GM23248 (cell line): Measurements from ENCODE around the gene RALGPS1. TPM values are rescaled to one million over a fixed set of nuclear protein-coding genes. Genes with fewer than 3 reads are reported as not detected.

Experiments
- DNase-seq: peaks from one replicate; pipeline ENCODE4 v3.0.0-alpha.2; 2015
- H2AFZ ChIP-seq: fragments of 200-600 bp; sonication (generic); 2 replicates; pipeline ENCODE4 v1.6.1; 2016; ENCODE audit warnings: antibody characterized with exemption
- H3F3A ChIP-seq: fragments of 200-600 bp; sonication (generic); 2 replicates; pipeline ENCODE4 v1.6.1; 2016; ENCODE audit warnings: mild to moderate bottlenecking, antibody characterized with exemption, mixed run types; ENCODE audit not compliant: insufficient read depth
- H3K27ac ChIP-seq: fragments of 200-600 bp; sonication (generic); 2 replicates; pipeline ENCODE4 v1.5.1; 2016; ENCODE audit warnings: mild to moderate bottlenecking
- H3K27me3 ChIP-seq: fragments of 200-600 bp; sonication (generic); replicated peaks from 2 replicates; pipeline ENCODE4 v1.6.1; 2016; ENCODE audit warnings: mild to moderate bottlenecking; ENCODE audit not compliant: insufficient read depth
- H3K36me3 ChIP-seq: fragments of 200-600 bp; sonication (generic); 2 replicates; pipeline ENCODE4 v1.6.1; 2016; ENCODE audit warnings: low read depth, mild to moderate bottlenecking
- H3K4me1 ChIP-seq: fragments of 200-600 bp; sonication (generic); 2 replicates; pipeline ENCODE4 v1.6.1; 2016; ENCODE audit warnings: mild to moderate bottlenecking; ENCODE audit not compliant: insufficient read depth
- H3K4me2 ChIP-seq: fragments of 200-600 bp; sonication (generic); one replicate; pipeline ENCODE4 v1.6.1; 2016; ENCODE audit warnings: mild to moderate bottlenecking; ENCODE audit not compliant: unreplicated experiment
- H3K4me3 ChIP-seq: fragments of 200-600 bp; sonication (generic); 2 replicates; pipeline ENCODE4 v1.5.1; 2016; ENCODE audit warnings: mild to moderate bottlenecking
- H3K79me2 ChIP-seq: fragments of 200-600 bp; sonication (generic); 2 replicates; pipeline ENCODE4 v1.6.1; 2016; ENCODE audit warnings: mild to moderate bottlenecking; ENCODE audit not compliant: insufficient read depth
- H3K9ac ChIP-seq: fragments of 200-600 bp; sonication (generic); 2 replicates; pipeline ENCODE4 v1.6.1; 2016; ENCODE audit warnings: mild to moderate bottlenecking
- H3K9me2 ChIP-seq: fragments of 200-600 bp; sonication (generic); 2 replicates; pipeline ENCODE4 v1.6.1; 2016; ENCODE audit warnings: mixed run types, mild to moderate bottlenecking, moderate library complexity; ENCODE audit not compliant: insufficient read depth
- H3K9me3 ChIP-seq: fragments of 200-600 bp; sonication (generic); one replicate; pipeline ENCODE4 v1.6.1; 2017; ENCODE audit warnings: low read depth
- H4K20me1 ChIP-seq: fragments of 200-600 bp; sonication (generic); 2 replicates; pipeline ENCODE4 v1.6.0; 2016; ENCODE audit not compliant: insufficient read depth
- EZH2 ChIP-seq: fragments of 200-600 bp; sonication (generic); IDR thresholded peaks from 2 replicates; pipeline ENCODE4 v1.6.1; 2018; ENCODE audit warnings: antibody characterized with exemption, mild to moderate bottlenecking; ENCODE audit not compliant: insufficient read depth, poor library complexity, severe bottlenecking
- EZH2phosphoT487 ChIP-seq: fragments of 200-600 bp; sonication (generic); IDR thresholded peaks from 2 replicates; pipeline ENCODE4 v1.6.1; 2018; ENCODE audit warnings: antibody characterized with exemption, moderate library complexity, mild to moderate bottlenecking, low read depth; ENCODE audit not compliant: insufficient read depth
- WGBS, 2 experiments: methylation state at CpG; one replicate each; pipeline ENCODE4 v1.1.6; 2015 to 2017; ENCODE audit warnings: low lambda C conversion rate in 2 of 2, low coverage in 1 of 2; ENCODE audit errors: missing lambda C conversion rate in 2 of 2; 5-methylcytosine and 5-hydroxymethylcytosine counted together
- in situ Hi-C: fragments of 300-500 bp; cut with MboI; formaldehyde crosslinking; loops from 2 replicates; pipeline ENCODE4 v1.15.0; 2020
- polyA plus RNA-seq: library from polyadenylated mRNA; unstranded; fragments of >200 nt; fragmentation: Nextera tagmentation; extraction: Ambion mirVana; gene quantifications from 2 replicates; pipeline ENCODE4 v1.2.1, GENCODE V29; 2016
- total RNA-seq: library from RNA; depleted of rRNA; stranded (reverse); fragments of >200 nt; shearing (Covaris generic); gene quantifications from 2 replicates; pipeline ENCODE4 v1.2.3, GENCODE V29; 2014

The RALGPS1 gene
- total and polyA plus RNA-seq, 2 experiments from 2014 or later = 0.54 to 1.8 TPM

DNA sequence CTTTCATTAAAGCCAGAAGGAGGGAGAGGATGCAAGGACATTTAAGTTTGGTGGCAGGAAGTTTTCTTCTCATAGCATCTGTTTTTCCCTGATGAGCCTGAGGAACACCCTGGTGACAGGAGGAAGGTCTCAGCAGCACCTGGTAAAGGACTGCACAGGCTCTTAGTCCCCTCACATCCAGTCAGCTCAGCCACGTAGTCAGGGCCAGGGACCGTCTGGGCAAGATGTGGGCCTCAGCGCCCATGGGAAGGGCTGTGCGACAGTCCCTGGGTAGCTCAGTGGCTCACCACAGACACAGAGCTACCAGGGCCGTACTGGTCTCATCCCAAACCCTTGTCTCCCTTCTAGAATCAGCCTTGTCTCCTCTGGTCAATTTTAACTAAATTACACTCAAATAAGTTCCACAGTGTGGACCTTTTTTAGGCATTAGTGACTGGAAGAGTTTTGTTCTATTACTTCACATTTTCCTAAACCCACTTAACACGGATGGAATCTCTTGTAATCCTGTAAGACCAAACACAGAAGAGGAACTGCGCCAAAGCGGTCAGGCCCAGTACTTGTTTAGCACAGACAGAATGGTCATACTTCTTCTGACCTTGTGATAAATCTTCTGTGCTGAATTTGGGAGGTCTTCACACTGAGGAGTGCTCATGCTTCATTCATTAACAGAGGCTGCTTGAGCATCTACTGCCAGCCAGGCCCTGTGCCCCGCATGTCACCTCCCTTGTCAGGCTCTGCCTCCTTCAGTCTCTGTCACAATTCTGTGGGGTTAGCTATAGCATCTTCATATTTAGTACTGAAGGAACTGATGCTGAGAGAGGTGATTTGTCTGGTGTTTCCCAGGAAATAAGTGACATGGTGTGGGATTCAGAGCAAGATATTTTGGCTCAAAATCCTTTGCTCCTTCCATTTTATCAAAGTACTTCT, 116.5 kb downstream of the RALGPS1 start:
- H3K9ac ChIP-seq = no peak overlapping the region
- no peak overlapping the region for H2AFZ ChIP-seq
- H3K9me2 ChIP-seq = no peaks in the 10 kb centered on the region
- H3K4me1 ChIP-seq = 0 out of 2 replicates have a peak, but pooled peaks cover 8% of the 10 kb centered on the region
- DNase-seq = no peak
- H3K27me3 ChIP-seq = no peaks in the 10 kb centered on the region
- TF ChIP-seq EZH2 (no peak), EZH2phosphoT487 (no peak)
- in situ Hi-C loops = no loop called here
- no peaks in the 10 kb centered on the region for H3K9me3 ChIP-seq
- 84 to 88% methylated on average over 9 of the region's 9 CpGs for WGBS, 2 experiments
- no peaks in the 10 kb centered on the region for H3F3A ChIP-seq
- no peak overlapping the region for H3K4me3 ChIP-seq
- H3K79me2 ChIP-seq = no peaks in the 10 kb centered on the region
- H3K4me2 ChIP-seq = no peak overlapping the region
- H3K36me3 ChIP-seq = no peaks in the 10 kb centered on the region
- no peak overlapping the region for H3K27ac ChIP-seq
- H4K20me1 ChIP-seq = no peaks in the 10 kb centered on the region

- Histone ChIP-seq H4K20me1 (no peaks in the 10 kb centered on the region), H3K4me3 (no peak overlapping the region), H3K4me1 (0 out of 2 replicates have a peak, but pooled peaks cover 11% of the 10 kb centered on the region), H3K27ac (no peak overlapping the region), H2AFZ (no peak overlapping the region), H3K9me2 (no peaks in the 10 kb centered on the region), H3K79me2 (no peaks in the 10 kb centered on the region), H3K27me3 (no peaks in the 10 kb centered on the region), H3K9ac (no peak overlapping the region), H3K36me3 (no peaks in the 10 kb centered on the region), H3K4me2 (no peak overlapping the region), H3K9me3 (no peaks in the 10 kb centered on the region), H3F3A (no peaks in the 10 kb centered on the region)
- in situ Hi-C loops = no loop called here
- no peak for DNase-seq
- no peak for TF ChIP-seq EZH2phosphoT487
- no peak for TF ChIP-seq EZH2
- WGBS, 2 experiments = 71 to 74% methylated on average over 4 of the region's 4 CpGs
These were observed 117.7 kb downstream of the RALGPS1 start for GRCh38 chr9:127032256-127032655.

- Histone ChIP-seq H3K79me2 (no peaks in the 10 kb centered on the region), H3K9me3 (no peaks in the 10 kb centered on the region), H3K9ac (no peak overlapping the region), H2AFZ (no peak overlapping the region), H3K4me2 (no peak overlapping the region), H3K36me3 (no peaks in the 10 kb centered on the region), H3K4me1 (0 out of 2 replicates have a peak, but pooled peaks cover 11% of the 10 kb centered on the region), H3K27ac (no peak overlapping the region), H3F3A (no peaks in the 10 kb centered on the region), H3K27me3 (no peaks in the 10 kb centered on the region), H4K20me1 (no peaks in the 10 kb centered on the region), H3K4me3 (no peak overlapping the region), H3K9me2 (no peaks in the 10 kb centered on the region)
- WGBS, 2 experiments = 83 to 88% methylated on average over 3 of the region's 3 CpGs
- TF ChIP-seq EZH2 (no peak), EZH2phosphoT487 (no peak)
- in situ Hi-C loops = no loop called here
- no peak for DNase-seq
These were observed 118.5 kb downstream of the RALGPS1 start for GRCh38 chr9:127033061-127033460.

GRCh38 chr9:127033789-127034188, 119.2 kb downstream of the RALGPS1 start:
- H3K9ac ChIP-seq = no peak overlapping the region
- DNase-seq = peak; percentile 57
- H3K4me3 ChIP-seq = no peak overlapping the region
- TF ChIP-seq EZH2 (no peak), EZH2phosphoT487 (no peak)
- no peaks in the 10 kb centered on the region for H3K9me2 ChIP-seq
- H3K36me3 ChIP-seq = no peaks in the 10 kb centered on the region
- H3K79me2 ChIP-seq = no peaks in the 10 kb centered on the region
- H3K4me2 ChIP-seq = no peak overlapping the region
- H3K27me3 ChIP-seq = no peaks in the 10 kb centered on the region
- 0 out of 2 replicates have a peak, but pooled peaks cover 11% of the 10 kb centered on the region for H3K4me1 ChIP-seq
- no peaks in the 10 kb centered on the region for H4K20me1 ChIP-seq
- in situ Hi-C loops = no loop called here
- H2AFZ ChIP-seq = no peak overlapping the region
- no peaks in the 10 kb centered on the region for H3F3A ChIP-seq
- no peak overlapping the region for H3K27ac ChIP-seq
- H3K9me3 ChIP-seq = no peaks in the 10 kb centered on the region
